IMR-90 (cell line): ENCODE data around the gene RIC8B. TPM values are rescaled to one million over a fixed set of nuclear protein-coding genes. Genes with fewer than 3 reads are reported as not detected.

Experiments
- ATAC-seq: fragments of 200-7000 bp; cut with Tn5 transposase; 2 replicates; pipeline ENCODE4 v1.9.1; 2020; ENCODE audit warnings: low read depth, mild to moderate bottlenecking, moderate library complexity
- BruUV-seq: library from RNA; stranded (reverse); fragments of 400-500 nt; replicated peaks from 2 replicates; lab custom pipeline; 2021; lab: Mats Ljungman, UMichigan
- CTCF ChIA-PET: fragments of 300-600 bp; formaldehyde crosslinking; extraction: SDS; loops from one replicate; lab custom pipeline; 2021; ENCODE audit warnings: antibody characterized with exemption; lab: Yijun Ruan, JAX
- POLR2A ChIA-PET: fragments of 300-600 bp; sonication (Branson Sonifier 250); formaldehyde crosslinking; loops from one replicate; lab custom pipeline; 2022; ENCODE audit warnings: antibody characterized with exemption; ENCODE audit not compliant: unreplicated experiment; lab: Charles Lee
- DNase-seq: peaks from one replicate; pipeline ENCODE4 v3.0.0; 2013
- H2AFZ ChIP-seq: replicated peaks from 2 replicates; pipeline ENCODE3; 2013; ENCODE audit warnings: low read length, mild to moderate bottlenecking; ENCODE audit not compliant: poor library complexity
- H2AK5ac ChIP-seq: 2 replicates; pipeline ENCODE4 v1.6.1; 2013; ENCODE audit warnings: low read depth, low read length, inconsistent platforms
- H2AK9ac ChIP-seq: replicated peaks from 2 replicates; pipeline ENCODE3; 2013; ENCODE audit warnings: mild to moderate bottlenecking, low read depth, low read length, moderate library complexity; ENCODE audit not compliant: poor library complexity
- H2BK120ac ChIP-seq: 2 replicates; pipeline ENCODE4 v1.6.1; 2013; ENCODE audit warnings: low read depth, low read length, inconsistent platforms
- H2BK15ac ChIP-seq: 3 replicates; pipeline ENCODE4 v1.6.1; 2013; ENCODE audit warnings: low read depth, low read length, inconsistent platforms
- H2BK20ac ChIP-seq: 2 replicates; pipeline ENCODE4 v1.6.1; 2013; ENCODE audit warnings: low read depth, mild to moderate bottlenecking, inconsistent platforms, low read length, moderate library complexity
- H2BK5ac ChIP-seq: 2 replicates; pipeline ENCODE4 v1.6.1; 2013; ENCODE audit warnings: mild to moderate bottlenecking, low read depth, low read length, inconsistent platforms; ENCODE audit not compliant: poor library complexity, severe bottlenecking
- H3K14ac ChIP-seq: replicated peaks from 2 replicates; pipeline ENCODE4 v1.6.1; 2013; ENCODE audit warnings: low read depth, low read length, inconsistent platforms
- H3K18ac ChIP-seq: 2 replicates; pipeline ENCODE4 v1.6.1; 2013; ENCODE audit warnings: low read depth, low read length, control low read depth
- H3K23ac ChIP-seq: 2 replicates; pipeline ENCODE4 v1.6.1; 2013; ENCODE audit warnings: low read depth, low read length, inconsistent platforms
- H3K27ac ChIP-seq: 2 replicates; pipeline ENCODE4 v1.5.1; 2013; ENCODE audit warnings: mild to moderate bottlenecking, control low read depth, low read length; ENCODE audit not compliant: insufficient read depth
- H3K27me3 ChIP-seq: 2 replicates; pipeline ENCODE4 v1.6.1; 2013; ENCODE audit warnings: low read length; ENCODE audit not compliant: control insufficient read depth, insufficient read depth
- H3K36me3 ChIP-seq: 2 replicates; pipeline ENCODE4 v1.6.1; 2013; ENCODE audit warnings: low read length, mixed read lengths; ENCODE audit not compliant: control insufficient read depth, insufficient read depth
- H3K4ac ChIP-seq: 2 replicates; pipeline ENCODE4 v1.6.1; 2013; ENCODE audit warnings: low read depth, low read length, inconsistent platforms
- H3K4me1 ChIP-seq: 2 replicates; pipeline ENCODE4 v1.6.1; 2013; ENCODE audit warnings: low read length, mixed read lengths; ENCODE audit not compliant: control insufficient read depth, insufficient read depth
- H3K4me2 ChIP-seq: 2 replicates; pipeline ENCODE4 v1.6.1; 2013; ENCODE audit warnings: low read depth, mild to moderate bottlenecking, control low read depth, low read length, moderate library complexity
- H3K4me3 ChIP-seq: 2 replicates; pipeline ENCODE4 v1.5.1; 2013; ENCODE audit warnings: low read depth, mild to moderate bottlenecking, control low read depth, low read length, moderate library complexity; ENCODE audit not compliant: insufficient read depth
- H3K56ac ChIP-seq: 2 replicates; pipeline ENCODE4 v1.6.1; 2013; ENCODE audit warnings: low read length, inconsistent platforms; ENCODE audit not compliant: insufficient read depth; ENCODE audit errors: extremely low read depth
- H3K79me1 ChIP-seq, 2 experiments: 2 replicates each; pipeline ENCODE4 v1.6.1; 2013; ENCODE audit warnings: low read length in 2 of 2, inconsistent platforms in 1 of 2, low read depth in 1 of 2
- H3K9ac ChIP-seq: 2 replicates; pipeline ENCODE4 v1.6.1; 2013; ENCODE audit warnings: low read depth, low read length, control low read depth
- H3K9me1 ChIP-seq: 2 replicates; pipeline ENCODE4 v1.6.1; 2013; ENCODE audit warnings: low read length, inconsistent platforms; ENCODE audit not compliant: insufficient read depth
- H3K9me3 ChIP-seq: 2 replicates; pipeline ENCODE4 v1.6.1; 2013; ENCODE audit warnings: low read length; ENCODE audit not compliant: control insufficient read depth, insufficient read depth
- H4K20me1 ChIP-seq: 2 replicates; pipeline ENCODE4 v1.6.1; 2013; ENCODE audit warnings: low read length, inconsistent platforms; ENCODE audit not compliant: insufficient read depth
- H4K5ac ChIP-seq: 2 replicates; pipeline ENCODE4 v1.6.1; 2013; ENCODE audit warnings: mild to moderate bottlenecking, low read depth, low read length, control low read depth
- H4K8ac ChIP-seq, 2 experiments: 2 replicates each; pipeline ENCODE4 v1.6.1; 2013; ENCODE audit warnings: low read depth in 2 of 2, low read length in 2 of 2, control low read depth in 1 of 2, inconsistent platforms in 1 of 2
- H4K91ac ChIP-seq: 2 replicates; pipeline ENCODE4 v1.6.1; 2013; ENCODE audit warnings: low read depth, low read length, inconsistent platforms; ENCODE audit not compliant: insufficient read depth
- BHLHE40 ChIP-seq: fragments of 150-350 bp; IDR thresholded peaks from 2 replicates; pipeline ENCODE4 v1.6.1; 2016; ENCODE audit warnings: mild to moderate bottlenecking, low read depth, low read length
- CHD1 ChIP-seq: IDR thresholded peaks from 2 replicates; pipeline ENCODE4 v1.6.1; 2012; ENCODE audit warnings: low read depth, low read length, improper control_type of control experiment
- FOS ChIP-seq: fragments of 150-350 bp; IDR thresholded peaks from 2 replicates; pipeline ENCODE4 v1.6.1; 2016; ENCODE audit warnings: low read depth, low read length
- MAFK ChIP-seq: IDR thresholded peaks from 2 replicates; pipeline ENCODE4 v1.6.1; 2012; ENCODE audit warnings: low read depth, low read length, improper control_type of control experiment
- MAZ ChIP-seq: IDR thresholded peaks from 2 replicates; pipeline ENCODE4 v1.6.1; 2012; ENCODE audit warnings: low read depth, mild to moderate bottlenecking, low read length, improper control_type of control experiment, moderate library complexity, borderline replicate concordance
- MXI1 ChIP-seq: IDR thresholded peaks from 2 replicates; pipeline ENCODE4 v1.6.1; 2012; ENCODE audit warnings: low read depth, mild to moderate bottlenecking, low read length, moderate library complexity, borderline replicate concordance
- NFE2L2 ChIP-seq: fragments of 150-350 bp; IDR thresholded peaks from 2 replicates; pipeline ENCODE4 v1.6.1; 2016; ENCODE audit warnings: low read depth, mild to moderate bottlenecking, low read length
- POLR2A ChIP-seq: IDR thresholded peaks from 2 replicates; pipeline ENCODE4 v1.6.1; 2012; ENCODE audit warnings: mild to moderate bottlenecking, low read depth, low read length
- RAD21 ChIP-seq: IDR thresholded peaks from 2 replicates; pipeline ENCODE4 v1.6.1; 2012; ENCODE audit warnings: low read length, improper control_type of control experiment
- RCOR1 ChIP-seq: IDR thresholded peaks from 2 replicates; pipeline ENCODE4 v1.6.1; 2012; ENCODE audit warnings: mild to moderate bottlenecking, low read length, improper control_type of control experiment; ENCODE audit not compliant: insufficient replicate concordance
- USF2 ChIP-seq: fragments of 150-350 bp; IDR thresholded peaks from 2 replicates; pipeline ENCODE4 v1.6.1; 2017; ENCODE audit warnings: mild to moderate bottlenecking, antibody characterized with exemption, low read length, low read depth
- WGBS, 2 experiments: methylation state at CpG; one replicate each; pipeline versions ENCODE4 v1.1.5 to v1.1.7; 2013; ENCODE audit warnings: missing lambda C conversion rate in 2 of 2; ENCODE audit not compliant: insufficient read length in 1 of 2; ENCODE audit errors: extremely low coverage in 2 of 2; 5-methylcytosine and 5-hydroxymethylcytosine counted together
- dilution Hi-C: fragments of 300-500 bp; cut with HindIII; formaldehyde crosslinking; loops from one replicate; pipeline ENCODE4 v1.14.3; 2018; ENCODE audit warnings: low sequenced_read_pairs; ENCODE audit not compliant: unreplicated experiment
- in situ Hi-C: fragments of 300-500 bp; cut with MboI; formaldehyde crosslinking; loops from 3 replicates; pipeline ENCODE4 v1.14.3; 2019; ENCODE audit warnings: low sequenced_read_pairs, inconsistent platforms, mixed read lengths
- intact Hi-C: fragments of 100-400 bp; cut with micrococcal nuclease; formaldehyde crosslinking; loops from 2 replicates; pipeline ENCODE4 v1.10.0; 2022
- polyA plus RNA-seq, 3 experiments: library from polyadenylated mRNA; depleted of rRNA; stranded (reverse); fragments of >200 nt; gene quantifications; 2 replicates each; pipeline ENCODE4 v1.2.3, GENCODE V29; 2012; ENCODE audit warnings: low replicate concordance in 1 of 3
- total RNA-seq: library from RNA; depleted of rRNA; stranded (reverse); fragments of >200 nt; gene quantifications from 2 replicates; pipeline ENCODE4 v1.2.3, GENCODE V29; 2012

The RIC8B gene
- total and polyA plus RNA-seq, 2 of the 4 experiments (the other 2 are of a cell fraction) = 5.5 to 19.5 TPM

DNA sequence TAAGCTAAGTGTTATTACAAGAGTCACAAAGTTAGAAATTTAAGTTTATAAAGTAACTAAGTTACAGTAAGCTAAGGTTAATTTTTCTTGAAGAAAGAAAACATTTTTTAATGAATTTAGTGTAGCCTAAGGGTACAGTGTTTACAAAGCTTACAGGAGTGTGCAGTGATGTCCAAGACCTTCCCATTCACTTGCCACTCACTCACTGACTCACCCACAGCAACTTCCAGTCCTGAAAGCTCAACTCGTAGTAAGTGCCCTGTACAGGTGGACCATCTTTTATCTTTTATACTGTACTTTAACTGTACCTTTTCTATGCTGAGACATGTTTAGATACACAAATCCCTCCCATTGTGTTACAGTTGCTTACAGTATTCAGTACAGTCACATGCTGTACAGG lies 120.3 kb downstream of the RIC8B start:
- POLR2A ChIA-PET = no interaction called here
- H4K5ac ChIP-seq = no peak overlapping the region
- H2BK120ac ChIP-seq = no peak overlapping the region
- H3K4me3 ChIP-seq = no peak overlapping the region
- H3K18ac ChIP-seq = no peak overlapping the region
- H3K23ac ChIP-seq = no peak overlapping the region
- intact Hi-C loops = loop anchor here (1.0 kb wide), 1 partner anchor 9 kb away; no protein-coding TSS in a partner anchor
- peak; percentile 7 for DNase-seq
- H3K27ac ChIP-seq = no peak overlapping the region
- H2AK9ac ChIP-seq = no peak overlapping the region
- dilution Hi-C loops = no loop called here
- H4K8ac ChIP-seq = no peak overlapping the region
- H4K91ac ChIP-seq = no peak overlapping the region
- no peaks in the 10 kb centered on the region for H4K20me1 ChIP-seq
- no peak overlapping the region for H2BK20ac ChIP-seq
- no peak overlapping the region for H3K9ac ChIP-seq
- no peak for TF ChIP-seq FOS
- no peak for TF ChIP-seq MAZ
- TF ChIP-seq MAFK = no peak
- no peak for TF ChIP-seq MXI1
- no peak for TF ChIP-seq BHLHE40
- TF ChIP-seq RAD21 = no peak
- TF ChIP-seq RCOR1 = no peak
- no peak for TF ChIP-seq CHD1
- no peak for TF ChIP-seq POLR2A
- TF ChIP-seq USF2 = no peak
- TF ChIP-seq NFE2L2 = no peak
- H3K4ac ChIP-seq = no peak overlapping the region
- no peak overlapping the region for H2BK5ac ChIP-seq
- CTCF ChIA-PET = interaction anchor here (0.6 kb wide), 3 partner anchors 50 to 661 kb away, joined by 3 read pairs; no protein-coding TSS in a partner anchor
- H2AK5ac ChIP-seq = no peak overlapping the region
- no TSS peak for BruUV-seq
- no peaks in the 10 kb centered on the region for H3K79me1 ChIP-seq
- H3K27me3 ChIP-seq = peaks cover 2% of the 10 kb centered on the region; the same call in 1 of the 2 replicates
- H3K4me2 ChIP-seq = no peak overlapping the region
- in situ Hi-C loops = no loop called here
- no peak overlapping the region for H3K14ac ChIP-seq
- no peak overlapping the region for H3K56ac ChIP-seq
- no CpG with 5 or more reads among the region's 1 CpG for WGBS, 2 experiments
- no peaks in the 10 kb centered on the region; the same call in 1 of the 2 replicates for H3K9me1 ChIP-seq
- H3K36me3 ChIP-seq = no peaks in the 10 kb centered on the region
- ATAC-seq = no peak
- H2BK15ac ChIP-seq = no peak overlapping the region
- no peaks in the 10 kb centered on the region for H3K4me1 ChIP-seq
- no peak overlapping the region for H2AFZ ChIP-seq
- H3K9me3 ChIP-seq = peaks cover 2% of the 10 kb centered on the region; the same call in 1 of the 2 replicates
